NAMALWA (cell line): ENCODE results near the gene CLIP4.

Experiments
- DNase-seq: peaks from one replicate; pipeline ENCODE4 v3.0.0-alpha.2; 2015; ENCODE audit warnings: low spot score

CLIP4 gene

GRCh38 chr2:29139152-29139551 is 23.9 kb downstream of the CLIP4 start:
- DNase-seq: no peak

- DNase-seq: no peak
Observed at GRCh38 chr2:29139731-29140130, 24.5 kb downstream of the CLIP4 start.

- DNase-seq: no peak
Observed at GRCh38 chr2:29143657-29144056, 28.4 kb downstream of the CLIP4 start.

- no peak for DNase-seq
Observed at GRCh38 chr2:29146197-29146596, 31.0 kb downstream of the CLIP4 start.

GRCh38 chr2:29147963-29148362 is 32.7 kb downstream of the CLIP4 start:
- no peak for DNase-seq

- no peak for DNase-seq
Observed at GRCh38 chr2:29154610-29155009, 39.4 kb downstream of the CLIP4 start.

GRCh38 chr2:29155578-29155977 is 40.4 kb downstream of the CLIP4 start:
- DNase-seq: no peak

- DNase-seq: no peak
Observed at GRCh38 chr2:29157131-29157530, 41.9 kb downstream of the CLIP4 start.

- DNase-seq: no peak
Observed at GRCh38 chr2:29159125-29159524, 43.9 kb downstream of the CLIP4 start.

- DNase-seq: no peak
Observed at GRCh38 chr2:29160184-29160583, 45.0 kb downstream of the CLIP4 start.

GRCh38 chr2:29162204-29162928 is 47.2 kb downstream of the CLIP4 start:
- no peak for DNase-seq

- DNase-seq: peak; percentile 9
Observed at GRCh38 chr2:29164091-29164846, 49.1 kb downstream of the CLIP4 start.

- DNase-seq: no peak
Observed at GRCh38 chr2:29165362-29166241, 50.4 kb downstream of the CLIP4 start.

GRCh38 chr2:29166242-29167039 is 51.2 kb downstream of the CLIP4 start:
- no peak for DNase-seq

GRCh38 chr2:29174937-29175336 is 59.7 kb downstream of the CLIP4 start:
- DNase-seq: no peak

GRCh38 chr2:29175338-29175737 is 60.1 kb downstream of the CLIP4 start:
- DNase-seq: no peak

- DNase-seq: no peak
Observed at GRCh38 chr2:29182334-29182733, 67.1 kb downstream of the CLIP4 start.

GRCh38 chr2:29182920-29183319 is 67.7 kb downstream of the CLIP4 start:
- no peak for DNase-seq

GRCh38 chr2:29184531-29184930 is 69.3 kb downstream of the CLIP4 start:
- no peak for DNase-seq

GRCh38 chr2:29186817-29187216 is 71.6 kb downstream of the CLIP4 start:
- DNase-seq: no peak

- no peak for DNase-seq
Observed at GRCh38 chr2:29187926-29188325, 72.7 kb downstream of the CLIP4 start.

GRCh38 chr2:29189052-29189451 is 73.8 kb downstream of the CLIP4 start:
- peak; percentile 36 for DNase-seq
